GM18951 (cell line): ENCODE data around the gene SYNDIG1.
"Not testable (repeated sequence)": the region's sequence is repeated elsewhere in the genome, so short reads cannot be mapped to it uniquely, and the experiment has no call there.

Source experiments
- POLR2A ChIP-seq: IDR thresholded peaks from 4 replicates; pipeline ENCODE4 v1.6.1; 2011; ENCODE audit warnings: mild to moderate bottlenecking; ENCODE audit not compliant: insufficient read length, insufficient read depth; ENCODE audit errors: extremely low read depth
- in situ Hi-C: fragments of 300-500 bp; cut with MboI; formaldehyde crosslinking; loops from one replicate; pipeline ENCODE4 v1.12.0; 2022; ENCODE audit warnings: low sequenced_read_pairs, mixed read lengths, inconsistent platforms; ENCODE audit not compliant: unreplicated experiment

SYNDIG1 gene

GRCh38 chr20:24614341-24614740 lies 144.9 kb downstream of the SYNDIG1 start:
- in situ Hi-C loops: no loop called here
- no peak for TF ChIP-seq POLR2A

- in situ Hi-C loops: no loop called here
- TF ChIP-seq POLR2A: no peak
Observed at GRCh38 chr20:24615353-24615752, 145.9 kb downstream of the SYNDIG1 start.

- no peak for TF ChIP-seq POLR2A
- in situ Hi-C loops: no loop called here
Observed at GRCh38 chr20:24616258-24617079, 147.0 kb downstream of the SYNDIG1 start.

GRCh38 chr20:24617080-24617432 lies 147.6 kb downstream of the SYNDIG1 start:
- no peak for TF ChIP-seq POLR2A
- in situ Hi-C loops: no loop called here

GRCh38 chr20:24617757-24618450 lies 148.5 kb downstream of the SYNDIG1 start:
- in situ Hi-C loops: no loop called here
- TF ChIP-seq POLR2A: no peak

- in situ Hi-C loops: no loop called here
- TF ChIP-seq POLR2A: no peak
Observed at GRCh38 chr20:24618739-24619138, 149.3 kb downstream of the SYNDIG1 start.

GRCh38 chr20:24619212-24619611 lies 149.8 kb downstream of the SYNDIG1 start:
- in situ Hi-C loops: no loop called here
- TF ChIP-seq POLR2A: no peak

- TF ChIP-seq POLR2A: no peak
- in situ Hi-C loops: no loop called here
Observed at GRCh38 chr20:24620937-24621519, 151.6 kb downstream of the SYNDIG1 start.

- in situ Hi-C loops: no loop called here
Observed at GRCh38 chr20:24622856-24623255, 153.4 kb downstream of the SYNDIG1 start.

GRCh38 chr20:24626141-24626540 lies 156.7 kb downstream of the SYNDIG1 start:
- in situ Hi-C loops: not testable (repeated sequence)

More at GRCh38 chr20:24622856-24623255, 153.4 kb downstream of the SYNDIG1 start:
- no peak for TF ChIP-seq POLR2A

- TF ChIP-seq POLR2A: no peak
- in situ Hi-C loops: no loop called here
Observed at GRCh38 chr20:24627291-24627690, 157.9 kb downstream of the SYNDIG1 start.

GRCh38 chr20:24627926-24628325 lies 158.5 kb downstream of the SYNDIG1 start:
- in situ Hi-C loops: no loop called here

GRCh38 chr20:24628985-24629384 lies 159.6 kb downstream of the SYNDIG1 start:
- no peak for TF ChIP-seq POLR2A
- in situ Hi-C loops: no loop called here

More at GRCh38 chr20:24627926-24628325, 158.5 kb downstream of the SYNDIG1 start:
- no peak for TF ChIP-seq POLR2A

GRCh38 chr20:24629668-24630067 lies 160.2 kb downstream of the SYNDIG1 start:
- in situ Hi-C loops: no loop called here
- TF ChIP-seq POLR2A: no peak

- no peak for TF ChIP-seq POLR2A
- in situ Hi-C loops: no loop called here
Observed at GRCh38 chr20:24630486-24631172, 161.2 kb downstream of the SYNDIG1 start.
